H9 (cell line): Measurements from ENCODE around the gene CFAP99. TPM values are rescaled to one million over a fixed set of nuclear protein-coding genes. Genes with fewer than 3 reads are reported as not detected.

Experiments
- DNase-seq: peaks from one replicate; pipeline ENCODE4 v3.0.0-alpha.2; 2017
- H2AFZ ChIP-seq: one replicate; pipeline ENCODE4 v1.6.1; 2013; ENCODE audit warnings: mild to moderate bottlenecking, low read length, control low read depth, moderate library complexity
- H2AK5ac ChIP-seq: 2 replicates; pipeline ENCODE4 v1.6.1; 2013; ENCODE audit warnings: low read length, control low read depth, mixed read lengths; ENCODE audit not compliant: insufficient read length
- H2BK120ac ChIP-seq: one replicate; pipeline ENCODE4 v1.6.1; 2013; ENCODE audit warnings: low read depth, mild to moderate bottlenecking, low read length, control low read depth, inconsistent platforms; ENCODE audit not compliant: poor library complexity, severe bottlenecking
- H2BK12ac ChIP-seq: 2 replicates; pipeline ENCODE4 v1.6.1; 2013; ENCODE audit warnings: low read length, control low read depth, mixed read lengths, low read depth; ENCODE audit not compliant: insufficient read length
- H2BK15ac ChIP-seq: 2 replicates; pipeline ENCODE4 v1.6.1; 2013; ENCODE audit warnings: low read depth, low read length, control low read depth
- H2BK20ac ChIP-seq: one replicate; pipeline ENCODE4 v1.6.1; 2013; ENCODE audit warnings: low read depth, mild to moderate bottlenecking, low read length, control low read depth, inconsistent platforms; ENCODE audit not compliant: poor library complexity, severe bottlenecking
- H2BK5ac ChIP-seq: 2 replicates; pipeline ENCODE4 v1.6.1; 2013; ENCODE audit warnings: low read length, control low read depth, mixed read lengths; ENCODE audit not compliant: insufficient read length
- H3K14ac ChIP-seq: 2 replicates; pipeline ENCODE4 v1.6.1; 2013; ENCODE audit warnings: low read length, control low read depth; ENCODE audit not compliant: insufficient read depth
- H3K18ac ChIP-seq: 2 replicates; pipeline ENCODE4 v1.6.1; 2013; ENCODE audit warnings: low read depth, mild to moderate bottlenecking, mixed read lengths, low read length, control low read depth; ENCODE audit not compliant: insufficient read length
- H3K23ac ChIP-seq: 2 replicates; pipeline ENCODE4 v1.6.1; 2013; ENCODE audit warnings: low read length, control low read depth, mixed read lengths, low read depth; ENCODE audit not compliant: insufficient read length
- H3K23me2 ChIP-seq: 2 replicates; pipeline ENCODE4 v1.6.1; 2013; ENCODE audit warnings: low read depth, mild to moderate bottlenecking, mixed read lengths, low read length, control low read depth; ENCODE audit not compliant: insufficient read length, poor library complexity, severe bottlenecking
- H3K27ac ChIP-seq: 2 replicates; pipeline ENCODE4 v1.5.1; 2013; ENCODE audit warnings: low read length, control low read depth, mixed read lengths, low read depth; ENCODE audit not compliant: insufficient read length
- H3K27me3 ChIP-seq: 2 replicates; pipeline ENCODE4 v1.6.1; 2013; ENCODE audit warnings: low read length, control low read depth, inconsistent platforms; ENCODE audit not compliant: insufficient read depth
- H3K4ac ChIP-seq: 2 replicates; pipeline ENCODE4 v1.6.1; 2013; ENCODE audit warnings: low read depth, mild to moderate bottlenecking, control low read depth, inconsistent platforms, low read length, moderate library complexity
- H3K4me1 ChIP-seq: 2 replicates; pipeline ENCODE4 v1.6.1; 2013; ENCODE audit warnings: low read length, control low read depth, inconsistent platforms; ENCODE audit not compliant: insufficient read depth
- H3K4me2 ChIP-seq: 2 replicates; pipeline ENCODE4 v1.6.1; 2013; ENCODE audit warnings: low read length, control low read depth, mixed read lengths; ENCODE audit not compliant: insufficient read length, insufficient read depth
- H3K56ac ChIP-seq: 2 replicates; pipeline ENCODE4 v1.6.1; 2013; ENCODE audit warnings: low read depth, mild to moderate bottlenecking, mixed read lengths, low read length, control low read depth; ENCODE audit not compliant: insufficient read length
- H3K79me1 ChIP-seq: 2 replicates; pipeline ENCODE4 v1.6.1; 2013; ENCODE audit warnings: low read depth, mild to moderate bottlenecking, moderate library complexity, low read length, control low read depth, inconsistent platforms; ENCODE audit not compliant: insufficient read depth, poor library complexity, severe bottlenecking
- H3K79me2 ChIP-seq: 2 replicates; pipeline ENCODE4 v1.6.1; 2013; ENCODE audit warnings: low read length, control low read depth, inconsistent platforms; ENCODE audit not compliant: insufficient read depth
- H3K9ac ChIP-seq: 2 replicates; pipeline ENCODE4 v1.6.1; 2013; ENCODE audit warnings: low read length, control low read depth, mixed read lengths; ENCODE audit not compliant: insufficient read length; ENCODE audit errors: extremely low read depth
- H3K9me3 ChIP-seq: one replicate; pipeline ENCODE4 v1.6.1; 2013; ENCODE audit warnings: low read depth, low read length, inconsistent platforms; ENCODE audit not compliant: control insufficient read depth
- H3T11ph ChIP-seq: one replicate; pipeline ENCODE4 v1.6.1; 2013; ENCODE audit warnings: mild to moderate bottlenecking, low read length, control low read depth, inconsistent platforms
- H4K20me1 ChIP-seq: one replicate; pipeline ENCODE4 v1.6.1; 2013; ENCODE audit not compliant: control insufficient read depth, insufficient read length, insufficient read depth
- H4K5ac ChIP-seq: 2 replicates; pipeline ENCODE4 v1.6.1; 2013; ENCODE audit warnings: low read depth, mild to moderate bottlenecking, mixed read lengths, low read length, control low read depth; ENCODE audit not compliant: insufficient read length
- H4K8ac ChIP-seq: replicated peaks from 2 replicates; pipeline ENCODE4 v1.6.1; 2013; ENCODE audit warnings: low read length, control low read depth, mixed read lengths, low read depth; ENCODE audit not compliant: insufficient read length
- H4K91ac ChIP-seq: 2 replicates; pipeline ENCODE4 v1.6.1; 2013; ENCODE audit warnings: low read depth, mild to moderate bottlenecking, moderate library complexity, mixed read lengths, low read length, control low read depth; ENCODE audit not compliant: insufficient read length
- H3K27ac Mint-ChIP-seq, 3 experiments: 2 replicates in 2 of 3; 3 replicates in 1 of 3; pipeline ENCODE4 v1.8.0; 2020 to 2021; ENCODE audit warnings: mixed read lengths in 3 of 3, mild to moderate bottlenecking in 1 of 3, moderate library complexity in 1 of 3
- H3K27me3 Mint-ChIP-seq: 2 replicates; pipeline ENCODE4 v1.8.0; 2021; ENCODE audit warnings: low read depth, mild to moderate bottlenecking, moderate library complexity, mixed read lengths
- H3K36me3 Mint-ChIP-seq, 3 experiments: 2 replicates in 2 of 3; 3 replicates in 1 of 3; pipeline ENCODE4 v1.8.0; 2020 to 2021; ENCODE audit warnings: low read depth in 3 of 3, mixed read lengths in 3 of 3; ENCODE audit not compliant: insufficient read depth in 1 of 3
- H3K4me1 Mint-ChIP-seq, 2 experiments: 2 replicates each; pipeline ENCODE4 v1.8.0; 2020; ENCODE audit warnings: mixed read lengths in 2 of 2
- H3K4me3 Mint-ChIP-seq, 2 experiments: 2 replicates in 1 of 2; 3 replicates in 1 of 2; pipeline ENCODE4 v1.8.0; 2020 to 2021; ENCODE audit warnings: mild to moderate bottlenecking in 2 of 2, mixed read lengths in 2 of 2, moderate library complexity in 1 of 2
- H3K9me3 Mint-ChIP-seq, 2 experiments: 2 replicates in 1 of 2; 3 replicates in 1 of 2; pipeline ENCODE4 v1.8.0; 2020; ENCODE audit warnings: mild to moderate bottlenecking in 2 of 2, mixed read lengths in 2 of 2, moderate library complexity in 1 of 2
- WGBS: extraction: QIAGEN DNeasy Blood & Tissue Kit; methylation state at CpG from one replicate; pipeline ENCODE4 v1.1.7; 2013; ENCODE audit warnings: missing lambda C conversion rate, low lambda C conversion rate, mixed read lengths; ENCODE audit not compliant: insufficient read length; ENCODE audit errors: extremely low coverage; 5-methylcytosine and 5-hydroxymethylcytosine counted together
- total RNA-seq: library from RNA; stranded (reverse); gene quantifications from 2 replicates; pipeline ENCODE4 v1.2.1, GENCODE V29; 2021
- TF ChIP-seq, protein P1 (sequence below): fragments of 200-600 bp; sonication (generic); conservative IDR thresholded peaks from 3 replicates; pipeline ENCODE4 v1.8.0; 2021; ENCODE audit warnings: antibody characterized with exemption, mild to moderate bottlenecking

The CFAP99 gene
- total RNA-seq, 1 experiment from 2014 or later = 0.35 TPM

GRCh38 chr4:2402048-2402842 lies 16.5 kb upstream of the CFAP99 start:
- TF ChIP-seq, protein P1, sequence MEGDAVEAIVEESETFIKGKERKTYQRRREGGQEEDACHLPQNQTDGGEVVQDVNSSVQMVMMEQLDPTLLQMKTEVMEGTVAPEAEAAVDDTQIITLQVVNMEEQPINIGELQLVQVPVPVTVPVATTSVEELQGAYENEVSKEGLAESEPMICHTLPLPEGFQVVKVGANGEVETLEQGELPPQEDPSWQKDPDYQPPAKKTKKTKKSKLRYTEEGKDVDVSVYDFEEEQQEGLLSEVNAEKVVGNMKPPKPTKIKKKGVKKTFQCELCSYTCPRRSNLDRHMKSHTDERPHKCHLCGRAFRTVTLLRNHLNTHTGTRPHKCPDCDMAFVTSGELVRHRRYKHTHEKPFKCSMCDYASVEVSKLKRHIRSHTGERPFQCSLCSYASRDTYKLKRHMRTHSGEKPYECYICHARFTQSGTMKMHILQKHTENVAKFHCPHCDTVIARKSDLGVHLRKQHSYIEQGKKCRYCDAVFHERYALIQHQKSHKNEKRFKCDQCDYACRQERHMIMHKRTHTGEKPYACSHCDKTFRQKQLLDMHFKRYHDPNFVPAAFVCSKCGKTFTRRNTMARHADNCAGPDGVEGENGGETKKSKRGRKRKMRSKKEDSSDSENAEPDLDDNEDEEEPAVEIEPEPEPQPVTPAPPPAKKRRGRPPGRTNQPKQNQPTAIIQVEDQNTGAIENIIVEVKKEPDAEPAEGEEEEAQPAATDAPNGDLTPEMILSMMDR = no peak
- no peak overlapping the region for H2BK12ac ChIP-seq

More at GRCh38 chr4:2402048-2402842, 16.5 kb upstream of the CFAP99 start:
- peak; percentile 99 for DNase-seq
- Mint-ChIP-seq H3K4me3 (peak overlapping the region; percentile 65 to 80), H3K36me3 (no peaks in the 10 kb centered on the region; a peak in 1 of 7 replicates), H3K9me3 (no peaks in the 10 kb centered on the region), H3K27ac (peak overlapping the region in 1 of 3 experiments; percentile 32; a peak in 3 of 7 replicates), H3K4me1 (peaks cover 23 to 33% of the 10 kb centered on the region in 2 experiments), H3K27me3 (peaks cover 27% of the 10 kb centered on the region)
- Histone ChIP-seq H3K27me3 (no peaks in the 10 kb centered on the region), H3K4me2 (peak overlapping the region; percentile 85), H2BK15ac (no peak overlapping the region), H2AFZ (no peak overlapping the region), H3K79me2 (no peaks in the 10 kb centered on the region), H4K91ac (no peak overlapping the region), H3K4me1 (peaks cover 6% of the 10 kb centered on the region; the same call in 1 of the 2 replicates), H3K23me2 (peaks cover 3% of the 10 kb centered on the region), H3K27ac (no peak overlapping the region), H3K4ac (no peak overlapping the region), H2AK5ac (no peak overlapping the region), H4K8ac (no peak overlapping the region), H3K14ac (no peak overlapping the region), H3K56ac (no peak overlapping the region), H4K5ac (no peak overlapping the region), H2BK120ac (no peak overlapping the region), H3K9me3 (no peaks in the 10 kb centered on the region), H2BK5ac (no peak overlapping the region), H3T11ph (no peak overlapping the region), H3K18ac (no peak overlapping the region), H3K9ac (no peak overlapping the region), H3K79me1 (no peaks in the 10 kb centered on the region), H2BK20ac (no peak overlapping the region), H3K23ac (no peak overlapping the region), H4K20me1 (no peaks in the 10 kb centered on the region)
- WGBS = no CpG with 5 or more reads among the region's 27 CpGs
